ENCODE measurements around the gene PDE9A.

Gene PDE9A

DNA sequence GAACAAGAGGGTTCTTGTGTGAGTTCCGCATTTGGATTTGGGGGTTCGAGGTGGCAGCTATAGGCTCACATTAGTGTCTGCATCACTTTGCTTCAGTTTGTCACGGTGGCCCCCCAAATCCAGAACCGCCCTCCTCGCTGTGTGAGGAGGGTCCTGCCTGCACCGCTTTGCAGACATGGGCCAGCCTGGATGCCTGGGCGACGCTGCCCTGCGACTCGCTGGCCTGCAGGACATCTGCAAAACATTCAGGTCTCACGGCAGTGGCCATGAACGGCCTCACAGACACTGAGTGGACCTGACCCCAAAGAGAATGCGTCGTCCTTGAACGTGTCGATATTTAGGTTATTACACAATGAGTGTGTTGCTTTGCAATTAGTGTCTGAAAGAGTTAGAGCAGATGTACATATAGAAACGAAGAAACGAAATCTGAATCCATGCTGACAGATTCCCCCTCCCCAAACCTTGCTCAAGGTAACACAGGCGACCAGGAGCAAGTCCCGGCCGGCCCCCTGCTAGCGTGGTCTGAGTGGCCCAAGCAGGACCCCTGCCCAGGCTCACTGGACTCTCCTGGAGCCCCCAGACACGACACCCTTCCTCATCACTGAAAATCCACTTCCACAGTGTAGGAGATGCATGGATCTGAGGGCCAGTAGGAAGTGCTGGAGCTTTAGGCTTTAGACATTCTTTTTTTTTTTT, 20.4 kb downstream of the PDE9A start:
- TF ChIP-seq, protein P1, sequence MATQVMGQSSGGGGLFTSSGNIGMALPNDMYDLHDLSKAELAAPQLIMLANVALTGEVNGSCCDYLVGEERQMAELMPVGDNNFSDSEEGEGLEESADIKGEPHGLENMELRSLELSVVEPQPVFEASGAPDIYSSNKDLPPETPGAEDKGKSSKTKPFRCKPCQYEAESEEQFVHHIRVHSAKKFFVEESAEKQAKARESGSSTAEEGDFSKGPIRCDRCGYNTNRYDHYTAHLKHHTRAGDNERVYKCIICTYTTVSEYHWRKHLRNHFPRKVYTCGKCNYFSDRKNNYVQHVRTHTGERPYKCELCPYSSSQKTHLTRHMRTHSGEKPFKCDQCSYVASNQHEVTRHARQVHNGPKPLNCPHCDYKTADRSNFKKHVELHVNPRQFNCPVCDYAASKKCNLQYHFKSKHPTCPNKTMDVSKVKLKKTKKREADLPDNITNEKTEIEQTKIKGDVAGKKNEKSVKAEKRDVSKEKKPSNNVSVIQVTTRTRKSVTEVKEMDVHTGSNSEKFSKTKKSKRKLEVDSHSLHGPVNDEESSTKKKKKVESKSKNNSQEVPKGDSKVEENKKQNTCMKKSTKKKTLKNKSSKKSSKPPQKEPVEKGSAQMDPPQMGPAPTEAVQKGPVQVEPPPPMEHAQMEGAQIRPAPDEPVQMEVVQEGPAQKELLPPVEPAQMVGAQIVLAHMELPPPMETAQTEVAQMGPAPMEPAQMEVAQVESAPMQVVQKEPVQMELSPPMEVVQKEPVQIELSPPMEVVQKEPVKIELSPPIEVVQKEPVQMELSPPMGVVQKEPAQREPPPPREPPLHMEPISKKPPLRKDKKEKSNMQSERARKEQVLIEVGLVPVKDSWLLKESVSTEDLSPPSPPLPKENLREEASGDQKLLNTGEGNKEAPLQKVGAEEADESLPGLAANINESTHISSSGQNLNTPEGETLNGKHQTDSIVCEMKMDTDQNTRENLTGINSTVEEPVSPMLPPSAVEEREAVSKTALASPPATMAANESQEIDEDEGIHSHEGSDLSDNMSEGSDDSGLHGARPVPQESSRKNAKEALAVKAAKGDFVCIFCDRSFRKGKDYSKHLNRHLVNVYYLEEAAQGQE (IDR thresholded peaks at IDR 0.05; ENCODE audit: insufficient read depth in 1 of 2, low read depth in 2 of 2, low read length in 2 of 2): no peak
- TF ChIP-seq TAF1 (IDR thresholded peaks at IDR 0.05; ENCODE audit: borderline replicate concordance, insufficient read depth, low read length) (no peak), FOXP2 (optimal IDR thresholded peaks at IDR 0.05; ENCODE audit: borderline replicate concordance, extremely low read depth, extremely low read length, insufficient read depth) (no peak), POLR2AphosphoS5 (IDR thresholded peaks at IDR 0.05; ENCODE audit: low read depth, low read length) (no peak), SIN3A (IDR thresholded peaks at IDR 0.05; ENCODE audit: borderline replicate concordance, insufficient read depth, low read length) (no peak)

DNA sequence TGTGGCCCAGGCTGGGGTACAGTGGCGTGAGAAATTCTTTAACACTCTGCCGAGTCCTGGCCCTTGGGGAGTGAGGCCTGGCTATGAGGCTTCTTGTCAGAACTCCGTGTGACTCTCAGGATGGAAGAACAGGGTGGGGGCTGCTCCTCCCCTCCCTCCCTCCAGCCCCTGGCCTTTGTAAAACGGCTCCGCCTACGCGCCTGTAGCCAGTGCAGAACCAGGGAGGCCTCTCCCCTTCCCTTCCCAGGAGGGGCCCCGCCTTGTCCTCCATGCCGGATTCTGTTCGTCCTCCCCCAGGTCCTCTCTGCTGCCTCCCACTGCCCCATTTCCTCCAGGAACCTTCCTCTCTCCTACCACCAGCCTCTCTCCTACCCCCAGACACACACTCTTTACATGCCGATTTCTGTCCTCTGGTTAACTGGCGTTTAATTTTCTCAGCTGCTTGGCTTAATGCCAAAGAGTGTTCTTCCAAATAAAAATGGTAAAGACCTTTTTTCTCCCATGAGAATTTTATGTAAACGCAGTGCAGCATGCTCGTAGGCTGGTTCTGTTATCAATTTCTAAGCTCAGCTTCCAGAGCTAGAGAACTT, 21.0 kb downstream of the PDE9A start:
- TF ChIP-seq TAF1 (IDR thresholded peaks at IDR 0.05; ENCODE audit: borderline replicate concordance, insufficient read depth, low read length): no peak
- TF ChIP-seq, protein P1 (IDR thresholded peaks at IDR 0.05; ENCODE audit: insufficient read depth in 1 of 2, low read depth in 2 of 2, low read length in 2 of 2): no peak
- TF ChIP-seq POLR2AphosphoS5 (IDR thresholded peaks at IDR 0.05; ENCODE audit: low read depth, low read length): no peak
- no peak for TF ChIP-seq SIN3A (IDR thresholded peaks at IDR 0.05; ENCODE audit: borderline replicate concordance, insufficient read depth, low read length)
- no peak for TF ChIP-seq FOXP2 (optimal IDR thresholded peaks at IDR 0.05; ENCODE audit: borderline replicate concordance, extremely low read depth, extremely low read length, insufficient read depth)

DNA sequence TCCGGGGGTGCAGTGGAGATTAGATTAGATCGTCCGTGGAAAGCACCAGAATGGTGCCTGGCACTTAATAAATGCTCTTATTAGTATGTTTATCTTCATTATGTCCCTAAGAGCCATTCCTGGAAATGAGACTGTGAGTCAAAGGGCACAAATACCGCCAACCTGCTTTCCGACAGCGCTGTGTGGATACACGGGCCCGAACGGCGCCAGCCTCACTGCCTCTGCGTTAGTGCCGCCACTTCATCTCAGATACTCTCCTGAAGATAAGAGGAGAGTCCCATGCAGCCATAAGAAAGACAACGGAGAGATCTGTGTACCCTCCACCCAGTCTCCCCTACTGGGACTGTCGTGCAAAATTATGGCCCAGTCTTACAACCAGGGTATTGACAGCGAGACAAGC, 22.0 kb downstream of the PDE9A start:
- TF ChIP-seq TAF1 (IDR thresholded peaks at IDR 0.05; ENCODE audit: borderline replicate concordance, insufficient read depth, low read length) (no peak), POLR2AphosphoS5 (IDR thresholded peaks at IDR 0.05; ENCODE audit: low read depth, low read length) (no peak), SIN3A (IDR thresholded peaks at IDR 0.05; ENCODE audit: borderline replicate concordance, insufficient read depth, low read length) (no peak), FOXP2 (optimal IDR thresholded peaks at IDR 0.05; ENCODE audit: borderline replicate concordance, extremely low read depth, extremely low read length, insufficient read depth) (no peak)
- TF ChIP-seq, protein P1 (IDR thresholded peaks at IDR 0.05; ENCODE audit: insufficient read depth in 1 of 2, low read depth in 2 of 2, low read length in 2 of 2): no peak

DNA sequence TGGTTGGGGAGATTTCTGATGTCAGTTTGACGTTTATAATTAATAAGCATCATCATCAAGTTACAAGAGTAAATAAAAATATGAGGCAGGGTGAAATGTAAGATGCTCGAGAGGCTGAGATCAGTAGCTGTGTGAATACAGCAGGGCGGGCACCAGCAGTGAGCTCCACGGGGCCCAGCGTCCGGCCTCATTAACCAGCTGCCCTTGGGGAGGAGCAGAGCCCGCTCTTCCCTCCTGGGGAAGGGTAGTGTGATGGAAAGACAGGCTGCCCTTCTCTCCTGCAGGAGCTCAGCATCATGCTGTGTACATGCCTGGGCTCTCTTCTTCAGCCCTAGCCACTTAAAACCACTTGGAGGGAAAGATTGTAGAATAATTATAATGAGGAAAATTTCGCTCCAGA, 23.4 kb downstream of the PDE9A start:
- TF ChIP-seq SIN3A (IDR thresholded peaks at IDR 0.05; ENCODE audit: borderline replicate concordance, insufficient read depth, low read length) (no peak), TAF1 (IDR thresholded peaks at IDR 0.05; ENCODE audit: borderline replicate concordance, insufficient read depth, low read length) (no peak), POLR2AphosphoS5 (IDR thresholded peaks at IDR 0.05; ENCODE audit: low read depth, low read length) (no peak), FOXP2 (optimal IDR thresholded peaks at IDR 0.05; ENCODE audit: borderline replicate concordance, extremely low read depth, extremely low read length, insufficient read depth) (no peak)
- TF ChIP-seq, protein P1 (IDR thresholded peaks at IDR 0.05; ENCODE audit: insufficient read depth in 1 of 2, low read depth in 2 of 2, low read length in 2 of 2): no peak
